Adrenal gland (tissue), 12 donors: ENCODE results near the gene FBXW8. TPM values are rescaled to one million over a fixed set of nuclear protein-coding genes. Genes with fewer than 3 reads are reported as not detected.

Experiments used
- DNase-seq, 7 donors: peaks; one replicate each; pipeline ENCODE4 v3.0.0-alpha.2; 2019 to 2020
- H3K27ac ChIP-seq, 5 donors: fragments of 200-600 bp; sonication (generic) in 4 of 5; 1 replicate in 3 of 5; 2 replicates in 2 of 5; pipeline versions ENCODE4 v1.5.1 to v1.8.0; 2016 to 2020; ENCODE audit warnings: mild to moderate bottlenecking in 1 of 5
- H3K27me3 ChIP-seq: fragments of 200-600 bp; 2 replicates; pipeline ENCODE4 v1.8.0; 2021
- H3K36me3 ChIP-seq, 2 donors: fragments of 200-600 bp; replicated peaks in 1 of 2; 1 replicate in 1 of 2; 2 replicates in 1 of 2; pipeline versions ENCODE4 v1.5.1 to v1.8.0; 2018 to 2022
- H3K4me1 ChIP-seq, 2 donors: fragments of 200-600 bp; replicated peaks in 1 of 2; 1 replicate in 1 of 2; 2 replicates in 1 of 2; pipeline versions ENCODE4 v1.5.1 to v1.8.0; 2018 to 2021
- H3K4me3 ChIP-seq, 4 donors: fragments of 200-600 bp; sonication (generic) in 3 of 4; one replicate each; pipeline ENCODE4 v1.5.1; 2016 to 2018
- H3K9me3 ChIP-seq, 3 donors: fragments of 200-600 bp; sonication (generic) in 1 of 3; replicated peaks in 1 of 3; 1 replicate in 2 of 3; 2 replicates in 1 of 3; pipeline versions ENCODE4 v1.5.1 to v1.8.0; 2016 to 2021
- POLR2A ChIP-seq, 2 donors: fragments of 450-650 bp; IDR thresholded peaks; one replicate each; pipeline ENCODE4 v1.6.1; 2017; ENCODE audit warnings: antibody characterized with exemption in 2 of 2, mild to moderate bottlenecking in 2 of 2, moderate library complexity in 1 of 2
- WGBS, 4 donors: extraction: QIAGEN DNeasy Blood & Tissue Kit in 2 of 4; methylation state at CpG; one replicate each; pipeline versions ENCODE4 v1.1.5 to v1.1.7; 2013 to 2017; 5-methylcytosine and 5-hydroxymethylcytosine counted together
- intact Hi-C, 2 donors: fragments of 100-400 bp; cut with DNase I; formaldehyde crosslinking; loops; one replicate each; pipeline versions ENCODE4 v1.14.1 to v1.15.0; 2022 to 2023
- polyA plus RNA-seq, 3 donors: library from polyadenylated mRNA; stranded (reverse); fragments of 200-250 nt in 2 of 3; fragments of 350-450 nt in 1 of 3; fragmentation: Illumina TruSeq in 1 of 3; extraction: RNeasy Lipid Tissue Mini Kit (QIAGEN cat#74804) in 1 of 3; gene quantifications; one replicate each; pipeline ENCODE4 v1.2.3, GENCODE V29; 2013 to 2014
- total RNA-seq, 9 donors: library from RNA; depleted of rRNA in 4 of 9; stranded (reverse); fragments of >200 nt in 4 of 9; fragments of 120-200 nt in 1 of 9; fragmentation: NEBNext Ultra II Directional in 1 of 9; extraction: Animal tissue kit (Norgen Biotek cat#: 25700) in 1 of 9; gene quantifications; one replicate each; pipeline versions ENCODE4 v1.1.0 to v1.2.4, GENCODE V29; 2013 to 2023
- TF ChIP-seq, protein P1 (sequence below), 6 experiments: fragments of 450-650 bp in 4 of 6; fragments of 200-600 bp in 2 of 6; sonication (generic) in 1 of 6; IDR thresholded peaks; 1 replicate in 5 of 6; 2 replicates in 1 of 6; pipeline versions ENCODE4 v1.5.1 to v1.8.0; 2016 to 2021; ENCODE audit warnings: antibody characterized with exemption in 6 of 6, mild to moderate bottlenecking in 2 of 6, moderate library complexity in 1 of 6
- donor health status: healthy with polysubstance abuse.
- donor health status: Bipolar disorder and iron deficiency.
- donor health status: DM: yes; HTN: yes; CAD: no.
- donor health status: DM: no; HTN: no; CAD: no.
- donor health status: DM: no; HTN: no; CAD: no.
- donor health status: DM: yes; HTN: yes; CAD: no.

FBXW8 gene
- total and polyA plus RNA-seq, 12 donors: 2.9 to 19.1 (median 14.3) TPM

DNA sequence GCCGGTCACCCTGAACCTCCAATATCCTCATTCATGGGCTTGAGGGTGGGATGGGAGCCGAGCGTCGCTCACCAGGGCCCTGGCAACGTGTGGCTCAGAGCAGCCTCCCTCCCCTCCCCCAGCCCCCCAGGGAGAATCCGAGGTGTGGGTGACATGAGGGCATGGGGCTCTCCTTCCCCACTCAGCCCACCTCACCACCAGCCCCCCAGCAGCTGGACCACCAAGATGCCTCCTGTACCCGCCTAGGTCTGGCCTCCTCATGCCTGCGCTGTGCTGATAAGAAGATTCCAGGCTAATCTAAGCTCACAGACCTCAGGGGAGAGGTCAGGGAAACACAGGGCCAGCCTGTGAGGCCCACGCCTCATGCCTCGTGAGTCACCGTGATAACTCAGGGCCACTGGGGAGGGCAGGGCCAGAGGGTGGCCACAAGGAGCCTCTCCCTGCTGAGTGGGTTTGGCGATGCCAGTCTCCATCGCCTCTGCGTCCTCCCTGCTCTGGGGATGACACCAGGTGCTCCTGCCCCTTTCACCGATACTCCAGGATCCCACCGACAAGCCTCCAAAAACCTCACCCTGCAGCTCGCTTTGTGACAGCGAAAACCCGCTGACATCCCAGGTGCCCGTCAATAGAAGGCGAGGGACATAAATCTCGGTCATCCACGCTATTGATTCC, 131.6 kb downstream of the FBXW8 start:
- H3K27ac ChIP-seq: peak overlapping the region in 3 of 5 donors; percentile 54 to 86 (median 75)
- DNase-seq: peak; percentile 82 to 93 (median 91)
- intact Hi-C loops: no loop called here
- WGBS, 4 donors: 50 to 57% (median 54%) methylated on average over 14 to 23 of the region's 23 CpGs
- no peak overlapping the region for H3K4me3 ChIP-seq
- no peaks in the 10 kb centered on the region for H3K36me3 ChIP-seq
- TF ChIP-seq, protein P1, sequence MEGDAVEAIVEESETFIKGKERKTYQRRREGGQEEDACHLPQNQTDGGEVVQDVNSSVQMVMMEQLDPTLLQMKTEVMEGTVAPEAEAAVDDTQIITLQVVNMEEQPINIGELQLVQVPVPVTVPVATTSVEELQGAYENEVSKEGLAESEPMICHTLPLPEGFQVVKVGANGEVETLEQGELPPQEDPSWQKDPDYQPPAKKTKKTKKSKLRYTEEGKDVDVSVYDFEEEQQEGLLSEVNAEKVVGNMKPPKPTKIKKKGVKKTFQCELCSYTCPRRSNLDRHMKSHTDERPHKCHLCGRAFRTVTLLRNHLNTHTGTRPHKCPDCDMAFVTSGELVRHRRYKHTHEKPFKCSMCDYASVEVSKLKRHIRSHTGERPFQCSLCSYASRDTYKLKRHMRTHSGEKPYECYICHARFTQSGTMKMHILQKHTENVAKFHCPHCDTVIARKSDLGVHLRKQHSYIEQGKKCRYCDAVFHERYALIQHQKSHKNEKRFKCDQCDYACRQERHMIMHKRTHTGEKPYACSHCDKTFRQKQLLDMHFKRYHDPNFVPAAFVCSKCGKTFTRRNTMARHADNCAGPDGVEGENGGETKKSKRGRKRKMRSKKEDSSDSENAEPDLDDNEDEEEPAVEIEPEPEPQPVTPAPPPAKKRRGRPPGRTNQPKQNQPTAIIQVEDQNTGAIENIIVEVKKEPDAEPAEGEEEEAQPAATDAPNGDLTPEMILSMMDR (IDR thresholded peaks at IDR 0.05): peak in 3 of 6 experiments; percentile 18 to 35 (median 25)
- peak in 1 of 2 donors; percentile 57 for TF ChIP-seq POLR2A (IDR thresholded peaks at IDR 0.05)
- H3K9me3 ChIP-seq: no peaks in the 10 kb centered on the region
- H3K4me1 ChIP-seq: peaks cover 11 to 13% of the 10 kb centered on the region in 2 donors
- H3K27me3 ChIP-seq: no peaks in the 10 kb centered on the region

DNA sequence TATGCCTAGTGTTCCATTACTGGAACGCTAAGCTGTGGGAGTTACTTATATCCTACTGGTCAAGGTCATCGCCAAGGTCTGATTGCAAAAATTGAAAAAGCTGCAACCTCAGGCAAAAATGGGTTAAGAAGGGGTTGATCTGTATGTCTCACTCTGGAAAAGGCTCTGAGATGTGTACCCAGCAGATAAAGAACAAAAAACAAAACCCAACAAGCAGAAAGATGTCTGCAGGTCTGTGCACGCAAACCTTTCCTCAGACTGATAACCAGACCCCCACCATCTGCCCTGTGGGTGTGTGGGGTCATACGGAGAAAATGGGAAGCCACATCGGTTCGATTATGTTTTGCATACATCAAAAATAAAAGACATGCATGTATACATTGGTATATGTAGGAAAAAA, 132.1 kb downstream of the FBXW8 start:
- Histone ChIP-seq H3K36me3 (no peaks in the 10 kb centered on the region), H3K27me3 (no peaks in the 10 kb centered on the region), H3K9me3 (no peaks in the 10 kb centered on the region), H3K4me3 (no peak overlapping the region), H3K27ac (peak overlapping the region in 3 of 5 donors; percentile 54 to 86 (median 75)), H3K4me1 (peaks cover 11 to 13% of the 10 kb centered on the region in 2 donors)
- DNase-seq: no peak
- 61 to 82% (median 68%) methylated on average over 5 to 6 of the region's 6 CpGs for WGBS, 4 donors
- no peak for TF ChIP-seq POLR2A (IDR thresholded peaks at IDR 0.05)
- TF ChIP-seq, protein P1 (IDR thresholded peaks at IDR 0.05): no peak
- intact Hi-C loops: no loop called here

DNA sequence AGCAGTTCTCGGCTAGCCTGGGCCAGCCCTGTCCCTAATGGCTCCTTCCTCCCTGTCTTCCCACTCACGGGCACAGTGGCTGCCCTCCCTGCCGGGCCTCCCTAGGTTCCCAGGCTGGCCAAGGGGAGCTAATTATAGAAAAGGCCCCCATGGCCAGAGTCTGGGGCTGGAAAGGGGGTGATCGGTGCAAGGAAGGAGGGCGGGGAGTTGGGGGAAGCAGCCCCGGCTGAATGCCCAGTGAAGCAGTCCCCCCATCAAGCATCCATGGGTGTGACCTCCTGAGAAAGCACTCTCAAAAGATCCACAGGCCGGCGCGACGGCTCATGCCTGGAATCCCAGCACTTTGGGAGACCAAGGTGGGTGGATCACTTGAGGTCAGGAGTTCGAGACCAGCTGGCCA, 133.6 kb downstream of the FBXW8 start:
- Histone ChIP-seq H3K4me1 (peaks cover 11 to 13% of the 10 kb centered on the region in 2 donors), H3K27me3 (no peaks in the 10 kb centered on the region), H3K27ac (no peak overlapping the region), H3K9me3 (no peaks in the 10 kb centered on the region), H3K4me3 (no peak overlapping the region), H3K36me3 (no peaks in the 10 kb centered on the region)
- no peak for DNase-seq
- WGBS, 4 donors: 81 to 97% (median 94%) methylated on average over 7 to 11 of the region's 11 CpGs
- no peak for TF ChIP-seq POLR2A (IDR thresholded peaks at IDR 0.05)
- TF ChIP-seq, protein P1 (IDR thresholded peaks at IDR 0.05): no peak
- intact Hi-C loops: no loop called here

DNA sequence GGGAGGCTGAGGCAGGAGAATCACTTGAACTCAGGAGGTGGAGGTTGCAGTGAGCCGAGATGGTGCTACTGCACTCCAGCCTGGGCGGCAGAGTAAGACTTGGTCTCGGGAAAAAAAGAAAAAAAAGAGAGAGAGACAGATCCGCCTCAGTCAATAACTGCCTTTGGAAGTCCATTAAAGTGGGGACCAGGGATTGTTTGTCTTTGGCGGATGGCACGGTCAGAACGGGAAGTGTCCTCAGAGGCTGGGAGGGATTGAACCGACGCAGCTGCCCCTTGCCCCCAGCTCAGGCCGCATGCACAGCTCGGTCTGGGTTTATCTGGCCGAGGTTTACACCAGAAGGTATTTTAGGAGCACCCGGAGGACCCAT, 134.0 kb downstream of the FBXW8 start:
- intact Hi-C loops: no loop called here
- peaks cover 11 to 15% of the 10 kb centered on the region in 2 donors for H3K4me1 ChIP-seq
- DNase-seq: no peak
- H3K27me3 ChIP-seq: no peaks in the 10 kb centered on the region
- 79 to 90% (median 85%) methylated on average over 10 to 13 of the region's 13 CpGs for WGBS, 4 donors
- no peak overlapping the region for H3K27ac ChIP-seq
- TF ChIP-seq, protein P1 (IDR thresholded peaks at IDR 0.05): no peak
- TF ChIP-seq POLR2A (IDR thresholded peaks at IDR 0.05): no peak
- no peak overlapping the region for H3K4me3 ChIP-seq
- no peaks in the 10 kb centered on the region for H3K9me3 ChIP-seq
- H3K36me3 ChIP-seq: no peaks in the 10 kb centered on the region
